ENCODE results near the gene TMPRSS9.
"Not testable (repeated sequence)": the region's sequence is repeated elsewhere in the genome, so short reads cannot be mapped to it uniquely, and the experiment has no call there.

TMPRSS9 gene

GRCh38 chr19:2343289-2343982 is 16.6 kb upstream of the TMPRSS9 start:
- no peak for DNase-seq

GRCh38 chr19:2344381-2344870 is 15.6 kb upstream of the TMPRSS9 start:
- DNase-seq: no peak

GRCh38 chr19:2345076-2345475 is 15.0 kb upstream of the TMPRSS9 start:
- DNase-seq: no peak

GRCh38 chr19:2345794-2346663 is 14.0 kb upstream of the TMPRSS9 start:
- no peak for DNase-seq

- DNase-seq: not testable (repeated sequence)
These were observed 10.2 kb upstream of the TMPRSS9 start for GRCh38 chr19:2349818-2350217.

GRCh38 chr19:2350656-2351055 is 9.4 kb upstream of the TMPRSS9 start:
- DNase-seq: no peak

GRCh38 chr19:2351591-2351990 is 8.5 kb upstream of the TMPRSS9 start:
- no peak for DNase-seq

- no peak for DNase-seq
These were observed 7.9 kb upstream of the TMPRSS9 start for GRCh38 chr19:2352121-2352520.

GRCh38 chr19:2353159-2353886 is 6.7 kb upstream of the TMPRSS9 start:
- no peak for DNase-seq

- DNase-seq: no peak
These were observed 6.0 kb upstream of the TMPRSS9 start for GRCh38 chr19:2353887-2354592.

- no peak for DNase-seq
These were observed 5.4 kb upstream of the TMPRSS9 start for GRCh38 chr19:2354670-2355069.

- DNase-seq: no peak
These were observed 4.7 kb upstream of the TMPRSS9 start for GRCh38 chr19:2355168-2356035.

GRCh38 chr19:2356036-2356646 is 3.9 kb upstream of the TMPRSS9 start:
- no peak for DNase-seq

GRCh38 chr19:2357279-2358206 is 2.5 kb upstream of the TMPRSS9 start:
- no peak for DNase-seq

GRCh38 chr19:2358548-2359173 is 1.4 kb upstream of the TMPRSS9 start:
- no peak for DNase-seq

- DNase-seq: no peak
These were observed 768 bp downstream of the TMPRSS9 start for GRCh38 chr19:2360833-2361232.

GRCh38 chr19:2361246-2362045 is 1.4 kb downstream of the TMPRSS9 start:
- DNase-seq: no peak
